HEK293 (cell line): Measurements from ENCODE around the gene ELAPOR1.
"Not testable (repeated sequence)": the region's sequence is repeated elsewhere in the genome, so short reads cannot be mapped to it uniquely, and the experiment has no call there.

Experiments used
- CTCF ChIA-PET: fragments of 350-600 bp; formaldehyde crosslinking; extraction: SDS; loops from one replicate; lab custom pipeline; 2021; ENCODE audit warnings: antibody characterized with exemption; lab: Yijun Ruan, JAX
- POLR2A ChIA-PET: fragments of 300-600 bp; formaldehyde crosslinking; extraction: SDS; loops from one replicate; lab custom pipeline; 2020; ENCODE audit warnings: antibody characterized with exemption, inconsistent platforms; lab: Yijun Ruan, JAX
- H3K27ac ChIP-seq: fragments of 200-500 bp; sonication (Bioruptor generic); 2 replicates; pipeline ENCODE4 v1.5.1; 2014; ENCODE audit warnings: low read depth, low read length, control low read depth, inconsistent platforms; ENCODE audit errors: extremely low read depth
- H3K36me3 ChIP-seq, 2 experiments: fragments of 200-500 bp in 1 of 2; sonication (Bioruptor generic) in 1 of 2; 1 replicate in 1 of 2; 2 replicates in 1 of 2; pipeline ENCODE4 v1.5.1; 2014 to 2017; ENCODE audit warnings: inconsistent platforms in 2 of 2, low read length in 2 of 2; ENCODE audit not compliant: control insufficient read depth in 2 of 2, insufficient read depth in 1 of 2
- H3K4me1 ChIP-seq: fragments of 200-500 bp; sonication (Bioruptor generic); 2 replicates; pipeline ENCODE4 v1.5.1; 2014; ENCODE audit warnings: mild to moderate bottlenecking, low read length, inconsistent platforms; ENCODE audit not compliant: control insufficient read depth, insufficient read depth
- H3K4me3 ChIP-seq: 2 replicates; pipeline ENCODE4 v1.5.1; 2011; ENCODE audit warnings: low read depth, mild to moderate bottlenecking, control low read depth, low read length, moderate library complexity
- H3K9me3 ChIP-seq: fragments of 200-500 bp; sonication (Bioruptor generic); 2 replicates; pipeline ENCODE4 v1.5.1; 2014; ENCODE audit warnings: low read depth, low read length, inconsistent platforms; ENCODE audit not compliant: control insufficient read depth, insufficient read depth
- PBX3 ChIP-seq: sonication (generic); formaldehyde crosslinking; IDR thresholded peaks from 2 replicates; pipeline ENCODE4 v1.8.1; 2022; ENCODE audit warnings: mild to moderate bottlenecking, moderate library complexity, missing genetic modification reagents
- PRDM4 ChIP-seq: fragments of 450-650 bp; formaldehyde crosslinking; IDR thresholded peaks from 2 replicates; pipeline ENCODE4 v1.5.1; 2017; ENCODE audit warnings: missing biosample characterization, missing genetic modification characterization
- ZEB2 ChIP-seq: fragments of 450-650 bp; formaldehyde crosslinking; IDR thresholded peaks from 2 replicates; pipeline ENCODE4 v1.5.1; 2016; ENCODE audit warnings: missing biosample characterization, missing genetic modification characterization
- ZFHX2 ChIP-seq: fragments of 450-650 bp; formaldehyde crosslinking; conservative IDR thresholded peaks from 2 replicates; pipeline ENCODE4 v1.5.1; 2016; ENCODE audit warnings: missing biosample characterization, missing genetic modification characterization
- ZNF10 ChIP-seq: fragments of 450-650 bp; formaldehyde crosslinking; IDR thresholded peaks from 2 replicates; pipeline ENCODE4 v1.5.1; 2017; ENCODE audit warnings: missing biosample characterization, missing genetic modification characterization
- ZNF121 ChIP-seq: fragments of 450-650 bp; formaldehyde crosslinking; IDR thresholded peaks from 2 replicates; pipeline ENCODE4 v1.5.1; 2016; ENCODE audit warnings: missing biosample characterization, missing genetic modification characterization
- ZNF133 ChIP-seq: fragments of 450-650 bp; formaldehyde crosslinking; IDR thresholded peaks from 2 replicates; pipeline ENCODE4 v1.5.1; 2016; ENCODE audit warnings: missing biosample characterization, missing genetic modification characterization
- ZNF521 ChIP-seq: fragments of 450-650 bp; formaldehyde crosslinking; IDR thresholded peaks from 2 replicates; pipeline ENCODE4 v1.5.1; 2017; ENCODE audit warnings: missing biosample characterization, mild to moderate bottlenecking, missing genetic modification characterization
- ZNF530 ChIP-seq: fragments of 450-650 bp; formaldehyde crosslinking; IDR thresholded peaks from 2 replicates; pipeline ENCODE4 v1.5.1; 2016; ENCODE audit warnings: low read depth, missing biosample characterization, missing genetic modification characterization
- ZNF544 ChIP-seq: fragments of 450-650 bp; formaldehyde crosslinking; IDR thresholded peaks from 2 replicates; pipeline ENCODE4 v1.5.0; 2017; ENCODE audit warnings: missing biosample characterization, missing genetic modification characterization
- ZNF555 ChIP-seq: fragments of 450-650 bp; formaldehyde crosslinking; conservative IDR thresholded peaks from 2 replicates; pipeline ENCODE4 v1.5.1; 2017; ENCODE audit warnings: missing biosample characterization, mild to moderate bottlenecking, missing genetic modification characterization, inconsistent platforms
- ZNF776 ChIP-seq: fragments of 450-650 bp; formaldehyde crosslinking; IDR thresholded peaks from 2 replicates; pipeline ENCODE4 v1.5.0; 2017; ENCODE audit warnings: missing biosample characterization, missing genetic modification characterization, borderline replicate concordance
- ZSCAN23 ChIP-seq: fragments of 450-650 bp; formaldehyde crosslinking; IDR thresholded peaks from 2 replicates; pipeline ENCODE4 v1.5.1; 2016; ENCODE audit warnings: missing biosample characterization, missing genetic modification characterization
- ZSCAN4 ChIP-seq: fragments of 450-650 bp; formaldehyde crosslinking; IDR thresholded peaks from 2 replicates; pipeline ENCODE4 v1.5.1; 2017; ENCODE audit warnings: missing biosample characterization, missing genetic modification characterization

Gene ELAPOR1

DNA sequence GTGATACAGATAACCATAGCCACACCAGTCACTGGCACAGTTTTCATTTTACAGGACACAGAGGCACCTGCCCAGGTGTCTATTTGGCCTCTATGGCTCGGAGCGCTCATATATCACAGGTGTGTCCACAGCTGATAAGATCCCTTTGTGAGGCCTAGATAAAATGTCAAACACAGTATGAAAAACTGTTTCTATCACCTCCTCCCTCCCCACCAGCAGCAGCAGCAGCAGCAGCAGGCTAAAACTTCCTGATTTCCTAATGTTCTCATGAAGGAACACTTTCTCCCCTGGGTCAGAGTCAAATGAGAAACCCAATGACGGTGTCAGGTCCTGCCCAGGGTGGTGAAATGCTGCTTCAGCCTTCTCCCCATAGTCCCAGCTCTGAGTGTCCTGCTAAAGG, 24.4 kb downstream of the ELAPOR1 start (continued):
- TF ChIP-seq PBX3 (CRISPR knock-in tag), result no peak

DNA sequence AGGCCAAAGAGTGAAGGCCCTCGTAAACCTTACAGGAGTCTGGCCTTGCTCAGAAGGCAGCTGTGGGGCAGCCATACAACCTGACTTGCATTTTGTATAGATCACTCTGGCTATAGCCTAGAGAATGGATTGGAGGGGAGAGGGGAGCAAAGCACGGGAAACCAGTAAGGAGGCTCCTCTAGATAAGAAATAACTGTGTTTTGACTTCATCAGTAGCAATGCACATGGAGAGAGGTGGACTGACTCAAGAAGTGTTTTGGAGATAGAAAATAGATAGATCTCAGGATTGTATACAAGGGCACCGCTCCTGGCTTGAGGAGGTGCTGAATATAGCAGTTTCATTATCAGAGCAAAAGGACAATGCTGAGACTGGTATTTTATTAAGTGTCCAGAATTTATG, 26.5 kb downstream of the ELAPOR1 start:
- CTCF ChIA-PET, result no interaction called here
- no peak overlapping the region for H3K27ac ChIP-seq
- H3K4me1 ChIP-seq, result no peaks in the 10 kb centered on the region
- TF ChIP-seq ZNF544 (tag by site-specific recombination) (no peak), ZNF521 (tag by site-specific recombination) (no peak)
- no peaks in the 10 kb centered on the region for H3K36me3 ChIP-seq
- H3K9me3 ChIP-seq, result no peaks in the 10 kb centered on the region
- POLR2A ChIA-PET, result no interaction called here
- H3K4me3 ChIP-seq, result no peak overlapping the region

DNA sequence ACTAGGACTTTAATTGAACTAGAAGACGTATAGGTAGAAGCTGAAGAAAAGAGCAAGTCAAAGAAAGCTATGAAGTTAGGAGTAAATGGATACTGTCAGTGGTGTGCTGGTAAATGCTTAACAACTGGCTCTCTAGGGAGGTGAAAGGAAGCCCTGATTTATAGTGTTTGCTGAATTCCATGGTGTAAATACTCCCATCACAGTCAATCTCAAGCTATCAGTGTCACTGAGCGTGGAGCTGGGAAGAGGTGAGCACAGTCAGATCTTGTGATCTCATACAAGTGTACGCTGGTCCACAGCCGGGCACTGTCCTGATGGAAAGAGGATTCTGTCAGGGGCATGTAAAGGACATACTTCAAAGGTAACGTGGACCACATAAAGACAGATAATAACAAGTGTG, 28.3 kb downstream of the ELAPOR1 start:
- H3K4me3 ChIP-seq, result no peak overlapping the region
- H3K36me3 ChIP-seq, result no peaks in the 10 kb centered on the region
- CTCF ChIA-PET, result interaction anchor here (0.6 to 0.7 kb wide), 3 partner anchors 42 to 822 kb away, joined by 3 to 4 read pairs (median 3); no protein-coding TSS in a partner anchor
- POLR2A ChIA-PET, result no interaction called here
- H3K27ac ChIP-seq, result no peak overlapping the region
- no peak for TF ChIP-seq ZFHX2 (tag by site-specific recombination)
- TF ChIP-seq ZSCAN23 (tag by site-specific recombination), result no peak
- no peak for TF ChIP-seq ZNF121 (tag by site-specific recombination)
- TF ChIP-seq ZNF530 (tag by site-specific recombination), result no peak
- TF ChIP-seq ZNF133, result no peak
- no peak for TF ChIP-seq PRDM4 (tag by site-specific recombination)
- no peak for TF ChIP-seq ZNF776 (tag by site-specific recombination)
- no peak for TF ChIP-seq ZNF555
- no peak for TF ChIP-seq ZSCAN4
- TF ChIP-seq ZEB2 (tag by site-specific recombination), result no peak
- no peaks in the 10 kb centered on the region for H3K9me3 ChIP-seq
- H3K4me1 ChIP-seq, result no peaks in the 10 kb centered on the region

GRCh38 chr1:109142725-109143124, 28.8 kb downstream of the ELAPOR1 start:
- H3K9me3 ChIP-seq, POLR2A ChIA-PET, H3K36me3 ChIP-seq, H3K4me1 ChIP-seq, H3K27ac ChIP-seq, H3K4me3 ChIP-seq: not testable (repeated sequence)
- peak; percentile 87 for TF ChIP-seq ZNF10
- CTCF ChIA-PET, result interaction anchor here (0.6 kb wide), 1 partner anchor 98 kb away, joined by 3 read pairs; no protein-coding TSS in a partner anchor
